GM12872 (cell line): ENCODE results near the gene BMPR1B.

ENCODE experiments used
- CTCF ChIP-seq: IDR thresholded peaks from 3 replicates; pipeline ENCODE4 v1.5.1; 2011; ENCODE audit warnings: low read depth, mild to moderate bottlenecking, low read length, moderate library complexity; ENCODE audit not compliant: insufficient read depth

BMPR1B gene

GRCh38 chr4:94757192-94758140, at the start of gene BMPR1B:
Gene BMPR1B, plus strand, starts transcription at chr4:94757955. Its CDS starts 346,470 bp downstream, at chr4:95104425.
- TF ChIP-seq CTCF: no peak

DNA sequence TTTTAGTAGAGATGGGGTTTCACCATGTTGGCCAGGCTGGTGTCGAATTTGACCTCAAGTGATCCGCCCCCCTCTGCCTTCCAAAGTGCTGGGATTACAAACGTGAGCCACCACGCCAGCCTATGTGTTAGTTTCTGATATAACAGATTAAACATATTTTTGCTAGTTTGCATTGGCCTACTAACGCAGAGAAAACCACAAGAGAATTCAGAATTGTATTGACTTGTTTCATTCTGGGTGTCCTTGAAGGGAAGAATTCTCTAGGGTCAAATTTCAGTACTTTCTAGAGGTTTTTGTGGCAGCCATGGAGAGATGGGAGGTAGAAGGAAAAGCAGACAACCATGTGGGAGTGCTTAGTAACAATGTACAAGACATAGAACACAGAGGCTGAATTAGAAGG, 46.1 kb upstream of the BMPR1B start:
- TF ChIP-seq CTCF: no peak

- TF ChIP-seq CTCF: no peak
These were observed 43.2 kb upstream of the BMPR1B start for GRCh38 chr4:94714365-94715160.

GRCh38 chr4:94715726-94716125, 42.0 kb upstream of the BMPR1B start:
- no peak for TF ChIP-seq CTCF

DNA sequence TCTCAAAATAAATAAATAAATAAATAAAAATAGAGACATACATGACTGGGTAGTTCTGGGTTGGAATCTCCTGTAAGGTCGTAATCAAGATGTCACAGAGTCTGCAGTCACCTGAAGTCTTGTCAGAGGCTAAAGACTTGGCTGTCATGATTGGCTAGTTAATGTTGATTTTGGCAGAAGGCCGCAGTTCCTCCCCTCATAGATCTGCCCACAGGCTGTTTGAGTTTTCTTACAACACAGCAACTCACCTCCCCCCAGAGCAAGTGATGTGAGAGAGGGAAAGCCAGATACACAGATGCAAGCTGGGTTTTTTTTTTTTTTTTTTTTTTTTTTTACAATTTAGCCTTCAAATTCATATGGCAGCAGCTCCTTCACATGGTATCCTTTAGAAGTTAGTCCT, 36.4 kb upstream of the BMPR1B start:
- TF ChIP-seq CTCF: no peak

- TF ChIP-seq CTCF: no peak
These were observed 35.5 kb upstream of the BMPR1B start for GRCh38 chr4:94722270-94722669.

DNA sequence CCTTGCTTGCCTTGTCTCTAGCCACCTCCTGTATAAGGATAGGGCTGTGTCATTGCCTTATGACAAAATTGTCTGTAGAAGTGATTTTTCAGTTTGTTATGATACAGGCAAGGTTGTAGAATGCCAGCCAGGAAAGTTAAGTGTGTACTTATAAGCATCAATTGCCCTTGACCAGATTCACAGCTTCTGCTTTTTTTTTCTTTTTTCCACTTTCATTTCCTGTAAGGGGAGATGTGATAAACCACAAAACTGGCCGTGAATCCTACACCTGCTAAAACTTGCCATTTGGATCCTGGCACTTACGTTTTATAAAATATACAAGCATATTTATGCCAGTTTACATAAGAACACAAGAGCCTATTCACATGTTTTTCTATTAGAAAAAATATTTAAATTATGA, 35.0 kb upstream of the BMPR1B start:
- no peak for TF ChIP-seq CTCF
